GM21529 (cell line): ENCODE results near the gene MARCHF10.

Experiments
- ATAC-seq: cut with Tn5 transposase; IDR thresholded peaks from one replicate; pipeline ENCODE4 v1.9.1; 2021; ENCODE audit not compliant: unreplicated experiment

The MARCHF10 gene

DNA sequence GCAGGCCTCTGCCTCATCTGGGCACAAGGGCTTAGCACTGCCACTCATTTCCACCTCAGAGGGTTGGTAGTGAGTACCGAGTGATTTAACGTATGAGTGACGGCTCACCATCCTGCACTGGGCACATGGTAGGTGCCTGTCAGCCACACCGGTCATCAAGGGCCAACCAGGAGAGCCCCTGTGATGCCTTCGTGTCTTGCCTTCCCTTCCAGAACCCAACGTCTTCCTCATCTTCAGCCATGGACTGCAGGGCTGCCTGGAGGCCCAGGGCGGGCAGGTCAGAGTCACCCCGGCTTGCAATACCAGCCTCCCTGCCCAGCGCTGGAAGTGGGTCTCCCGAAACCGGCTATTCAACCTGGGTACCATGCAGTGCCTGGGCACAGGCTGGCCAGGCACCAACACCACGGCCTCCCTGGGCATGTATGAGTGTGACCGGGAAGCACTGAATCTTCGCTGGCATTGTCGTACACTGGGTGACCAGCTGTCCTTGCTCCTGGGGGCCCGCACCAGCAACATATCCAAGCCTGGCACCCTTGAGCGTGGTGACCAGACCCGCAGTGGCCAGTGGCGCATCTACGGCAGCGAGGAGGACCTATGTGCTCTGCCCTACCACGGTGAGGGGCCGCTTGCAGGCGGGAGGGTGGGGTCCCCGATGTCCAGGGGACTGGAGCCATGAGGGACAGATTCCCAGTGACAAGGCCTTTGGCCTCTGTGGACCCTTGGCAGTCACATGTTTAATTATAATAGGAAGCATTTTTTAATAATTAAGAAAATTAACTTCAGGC, 143.6 kb downstream of the MARCHF10 start:
- ATAC-seq: no peak

DNA sequence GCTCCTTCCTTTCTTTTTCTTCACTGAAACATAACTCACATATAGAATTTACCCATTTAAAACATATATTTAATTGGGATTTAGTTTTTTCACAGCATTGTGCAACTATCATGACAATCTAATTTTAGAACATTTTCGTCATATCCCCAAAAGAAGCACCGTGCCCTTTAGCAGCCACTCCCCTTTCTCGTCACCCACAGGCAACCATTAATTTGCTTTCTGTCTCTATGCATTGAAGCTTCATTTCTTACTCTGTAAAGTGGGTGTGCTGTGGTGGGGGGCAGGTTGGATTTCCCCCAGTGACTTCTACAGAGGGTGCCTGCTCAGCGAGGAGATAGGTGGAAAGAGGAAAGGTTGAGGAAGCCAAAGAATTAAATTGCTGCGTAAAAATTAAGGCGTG, 144.8 kb downstream of the MARCHF10 start:
- ATAC-seq: no peak

DNA sequence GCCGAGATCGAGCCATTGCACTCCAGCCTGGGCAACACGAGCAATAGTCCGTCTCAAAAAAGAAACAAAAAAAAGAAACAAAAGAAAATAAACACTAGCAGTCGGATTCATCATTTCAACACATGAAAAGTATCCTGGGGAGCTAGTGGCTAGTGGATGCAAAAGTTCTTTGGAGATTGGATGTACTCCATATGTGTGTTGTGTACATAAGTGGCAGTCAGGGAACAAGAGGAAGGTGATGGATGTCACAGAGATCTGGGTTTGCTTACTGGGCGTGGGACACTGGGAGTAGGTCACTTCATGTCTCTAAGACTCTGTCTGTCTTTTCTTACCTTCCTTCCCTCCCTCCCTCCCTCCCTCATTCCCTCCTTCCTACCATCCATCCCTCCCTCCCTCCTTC, 145.3 kb downstream of the MARCHF10 start:
- no peak for ATAC-seq

DNA sequence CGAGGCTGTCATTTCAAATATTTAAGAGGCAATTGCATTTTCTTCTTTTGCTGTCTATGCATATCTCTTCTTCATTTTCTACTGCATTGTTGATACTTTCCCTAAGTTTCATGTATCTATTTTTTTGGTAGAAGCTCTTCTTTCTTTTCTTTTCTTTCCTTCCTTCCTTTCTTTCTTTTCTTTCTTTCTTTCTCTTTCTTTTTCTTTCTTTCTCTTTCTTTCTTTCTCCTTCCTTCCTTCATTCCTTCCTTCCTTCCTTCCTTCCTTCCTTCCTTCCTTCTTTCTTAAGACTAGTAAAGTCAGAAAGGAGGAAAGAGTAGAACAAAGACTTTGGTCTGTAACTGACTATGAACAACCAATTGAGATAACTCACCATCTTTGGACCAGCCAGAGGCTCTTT, 146.8 kb downstream of the MARCHF10 start:
- ATAC-seq: no peak

DNA sequence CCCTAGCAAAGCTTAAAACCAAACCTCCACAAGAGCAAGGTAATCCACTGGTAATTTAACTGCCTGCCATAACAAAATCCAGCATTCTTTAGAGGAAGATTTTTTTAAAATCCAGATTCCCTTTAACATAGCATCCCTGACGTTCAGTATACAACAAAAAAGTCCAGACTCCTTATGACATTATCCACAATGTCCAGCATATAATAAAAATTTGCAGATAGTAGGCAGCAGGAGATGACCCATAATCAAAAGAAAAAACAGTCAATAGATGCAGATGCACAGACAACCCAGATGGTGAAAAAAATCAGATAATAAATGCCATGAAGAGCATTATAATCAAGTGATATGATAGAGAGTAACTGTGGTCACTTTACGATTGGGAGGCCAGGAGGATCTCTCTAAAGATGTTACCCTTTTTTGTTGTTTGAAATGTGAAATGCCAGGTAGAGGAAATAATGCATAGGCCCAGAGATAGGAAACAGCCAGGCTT, 147.4 kb downstream of the MARCHF10 start:
- ATAC-seq: no peak

DNA sequence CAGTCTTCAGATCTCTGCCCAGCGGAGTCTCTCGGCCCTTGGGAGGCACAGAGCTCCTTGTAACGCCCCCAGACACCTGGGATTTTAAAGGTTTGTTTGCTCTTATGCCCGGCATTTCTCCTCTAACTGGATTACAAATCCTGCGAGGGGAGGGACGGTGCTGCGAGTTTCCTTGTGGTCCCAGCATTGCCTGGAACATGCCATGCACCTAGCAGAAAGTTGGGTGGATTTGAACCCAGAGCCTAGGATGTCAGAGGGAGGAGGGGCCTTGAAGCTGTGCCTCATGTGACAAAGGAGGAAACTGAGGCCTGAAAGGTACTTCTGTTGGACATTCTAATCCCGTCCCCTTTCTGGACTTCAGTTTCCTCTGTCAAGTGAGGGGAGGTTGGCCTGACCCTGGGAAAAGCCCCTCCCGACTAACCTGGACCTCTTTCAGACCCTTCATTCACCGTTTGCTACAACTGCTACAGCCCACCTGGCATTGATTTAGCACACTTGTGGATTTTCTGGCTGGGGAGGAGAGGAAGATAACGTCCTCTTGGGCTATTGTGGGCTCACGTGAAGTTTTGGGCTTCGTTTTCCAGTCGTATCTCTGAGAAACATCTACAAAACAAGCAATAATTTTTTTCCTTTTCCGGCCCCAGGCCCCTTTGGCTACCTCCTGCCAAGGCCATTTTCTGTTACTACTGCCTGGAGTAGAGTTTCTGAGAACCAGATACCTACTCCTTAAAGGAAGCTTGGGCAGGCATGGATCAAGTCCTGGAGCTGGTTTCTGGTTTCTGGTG, 149.8 kb downstream of the MARCHF10 start:
- no peak for ATAC-seq

DNA sequence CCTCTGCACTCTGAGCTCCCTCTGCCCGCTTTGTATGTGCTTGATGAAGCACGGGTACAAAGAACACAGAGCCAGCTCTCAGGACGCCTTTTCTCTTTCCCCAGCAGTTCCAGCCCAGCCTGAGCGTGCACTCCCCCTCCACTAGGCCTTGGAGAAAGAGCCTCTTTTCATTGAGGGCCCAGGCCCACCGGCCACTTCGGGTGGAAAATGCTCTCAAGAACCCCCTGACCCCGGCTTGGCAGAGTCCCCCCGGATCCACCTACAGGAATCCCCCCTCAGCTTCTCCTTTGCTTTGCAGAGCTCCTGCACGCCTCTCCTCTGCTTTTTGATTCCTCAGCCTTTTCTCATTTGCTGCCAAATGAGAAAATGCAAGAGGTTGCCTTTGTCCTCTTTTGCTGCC, 150.4 kb downstream of the MARCHF10 start:
- ATAC-seq: no peak

DNA sequence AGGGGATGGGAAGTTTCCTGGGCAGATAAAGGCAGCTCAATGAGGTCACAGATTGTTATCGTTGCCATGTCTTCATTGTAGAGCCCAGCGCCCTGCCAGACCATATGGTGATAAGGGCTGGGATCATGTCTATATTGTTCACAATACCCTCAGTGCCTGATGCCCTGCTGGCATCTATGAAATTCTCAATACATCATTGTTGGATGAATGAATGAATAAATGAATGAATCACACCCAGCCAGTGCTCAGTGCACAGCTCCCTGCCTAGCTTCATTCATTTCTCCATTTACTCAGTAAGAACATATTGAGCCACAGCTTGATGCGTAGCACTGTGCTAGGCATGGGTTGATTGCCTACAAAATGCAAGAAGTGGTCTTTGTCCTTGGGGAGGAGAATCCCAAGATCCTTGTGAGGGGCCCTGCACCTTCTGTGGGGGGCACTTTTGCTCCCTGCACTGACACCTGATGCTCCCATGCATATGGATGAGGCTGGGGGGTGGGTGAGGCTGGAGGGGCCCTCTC, 150.9 kb downstream of the MARCHF10 start:
- ATAC-seq: no peak

DNA sequence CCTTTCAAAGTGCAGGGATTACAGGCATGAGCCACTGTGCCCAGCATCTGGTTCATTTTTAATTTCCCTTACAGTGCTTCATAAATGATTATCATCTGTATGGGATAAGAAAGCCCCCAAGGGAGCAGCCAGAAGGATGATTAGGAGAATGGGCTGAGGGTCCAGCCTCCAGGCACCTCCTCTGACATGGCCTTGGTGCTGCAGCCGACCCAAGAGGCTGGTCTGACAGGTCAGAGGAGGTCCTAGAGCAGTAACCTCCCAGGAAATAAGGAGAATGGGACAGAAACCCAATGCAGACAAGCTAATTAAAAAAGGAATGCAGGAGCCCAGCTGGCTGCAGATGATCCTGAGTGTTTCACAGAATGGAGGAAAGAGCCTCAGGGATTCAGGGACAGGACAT, 151.7 kb downstream of the MARCHF10 start:
- no peak for ATAC-seq

DNA sequence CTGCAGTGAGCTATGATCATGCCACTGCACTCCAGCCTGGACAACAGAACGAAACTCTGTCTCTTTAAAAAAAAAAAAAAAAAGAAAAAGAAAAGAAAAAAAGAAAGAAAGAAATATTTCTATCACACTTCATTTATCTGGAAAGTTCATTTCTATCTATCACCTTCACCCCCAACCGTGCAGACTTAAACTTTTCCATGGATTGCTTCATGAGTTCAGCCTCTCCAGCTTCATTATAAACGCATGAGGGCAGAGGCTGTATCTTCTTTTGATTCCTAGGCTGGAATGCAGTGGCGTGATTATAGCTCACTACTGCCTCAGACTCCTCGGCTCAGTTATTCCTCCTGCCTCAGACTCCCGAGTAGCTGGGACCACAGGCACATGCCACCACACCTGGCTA, 152.5 kb downstream of the MARCHF10 start:
- no peak for ATAC-seq

DNA sequence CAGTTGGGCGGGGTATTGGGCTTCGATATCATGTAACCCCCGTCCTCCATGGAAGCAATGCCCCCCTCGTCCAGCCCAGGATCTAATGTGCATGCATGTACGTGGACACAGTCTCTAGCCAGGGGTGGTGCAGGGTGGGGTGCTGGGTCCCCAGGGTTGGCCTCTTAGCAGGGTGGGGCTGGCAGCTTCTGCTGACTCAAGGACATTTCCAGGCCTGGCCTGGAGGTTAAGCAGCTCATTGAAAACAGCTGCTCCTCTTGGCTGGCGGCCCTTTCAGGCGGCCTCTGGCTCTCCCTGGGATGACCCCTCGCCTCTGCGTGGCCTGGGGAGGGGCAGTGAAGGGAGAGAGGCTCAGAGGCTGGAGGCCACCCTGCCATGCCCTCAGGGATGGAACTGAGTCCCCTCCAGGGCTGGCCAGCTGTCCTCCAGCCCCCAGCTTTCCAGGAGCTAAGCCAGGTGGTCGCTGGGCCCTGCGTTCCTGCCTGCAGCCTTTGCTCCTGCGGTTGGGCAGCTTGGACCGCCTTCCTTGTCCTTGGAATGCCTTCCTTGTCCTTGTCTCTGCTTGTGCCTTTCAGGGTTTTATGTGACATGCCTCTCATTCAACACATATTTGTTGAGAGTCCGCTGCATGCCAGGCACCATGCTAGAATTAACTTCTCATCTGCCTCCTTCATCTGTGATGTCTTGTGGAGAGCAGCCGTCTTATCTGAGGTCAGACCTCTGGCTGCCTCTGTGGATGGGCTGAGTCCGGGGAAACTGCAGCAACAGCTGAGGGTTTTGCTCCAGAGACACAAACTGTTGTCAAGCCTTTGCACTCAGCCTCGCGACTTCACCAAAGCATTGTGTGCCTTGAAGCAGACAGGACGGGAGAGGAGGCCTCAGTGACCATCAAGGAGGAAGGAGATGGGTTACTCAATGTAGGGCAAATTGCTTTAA, 154.0 kb downstream of the MARCHF10 start:
- ATAC-seq: no peak

DNA sequence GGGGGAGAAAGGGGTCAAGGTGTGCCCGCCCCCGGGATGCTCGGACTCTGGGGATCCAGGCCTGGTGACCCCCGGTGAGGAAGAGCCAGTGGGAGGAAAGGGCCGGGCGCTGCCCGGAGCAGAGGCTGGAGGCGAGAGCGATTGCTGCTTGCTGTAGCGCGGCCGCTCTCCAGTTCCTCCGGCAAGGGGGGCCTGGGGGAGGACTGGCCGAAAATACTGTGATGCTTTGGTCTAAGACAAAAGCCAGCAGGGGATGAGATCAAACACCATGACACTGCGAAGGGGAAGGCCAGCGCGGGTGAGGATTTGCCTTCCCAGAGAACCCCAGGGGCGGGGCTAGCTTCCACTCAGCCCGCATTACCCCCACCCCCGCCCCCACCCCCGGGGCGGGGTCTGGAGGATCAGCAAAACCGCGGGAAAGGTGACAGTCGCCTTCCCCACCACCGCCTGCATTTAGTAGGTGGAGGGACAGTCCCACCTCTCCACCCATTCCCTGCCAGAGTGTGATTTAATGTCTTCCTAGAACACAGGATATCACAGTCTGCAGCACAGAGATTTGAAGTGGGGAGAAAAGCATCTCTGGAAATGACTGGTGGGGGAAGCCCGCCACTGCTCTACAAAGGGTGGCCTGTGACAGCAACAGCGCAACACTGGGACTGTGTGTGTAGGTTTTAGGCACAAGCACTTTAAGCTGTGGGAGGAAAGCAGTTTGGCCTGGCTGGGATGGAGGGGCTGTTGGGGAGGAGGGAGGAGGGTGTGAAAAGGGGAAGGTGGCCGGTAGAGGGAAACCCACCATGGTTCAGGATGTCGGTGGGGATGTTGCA, 154.9 kb downstream of the MARCHF10 start:
- peak; percentile 91 for ATAC-seq

DNA sequence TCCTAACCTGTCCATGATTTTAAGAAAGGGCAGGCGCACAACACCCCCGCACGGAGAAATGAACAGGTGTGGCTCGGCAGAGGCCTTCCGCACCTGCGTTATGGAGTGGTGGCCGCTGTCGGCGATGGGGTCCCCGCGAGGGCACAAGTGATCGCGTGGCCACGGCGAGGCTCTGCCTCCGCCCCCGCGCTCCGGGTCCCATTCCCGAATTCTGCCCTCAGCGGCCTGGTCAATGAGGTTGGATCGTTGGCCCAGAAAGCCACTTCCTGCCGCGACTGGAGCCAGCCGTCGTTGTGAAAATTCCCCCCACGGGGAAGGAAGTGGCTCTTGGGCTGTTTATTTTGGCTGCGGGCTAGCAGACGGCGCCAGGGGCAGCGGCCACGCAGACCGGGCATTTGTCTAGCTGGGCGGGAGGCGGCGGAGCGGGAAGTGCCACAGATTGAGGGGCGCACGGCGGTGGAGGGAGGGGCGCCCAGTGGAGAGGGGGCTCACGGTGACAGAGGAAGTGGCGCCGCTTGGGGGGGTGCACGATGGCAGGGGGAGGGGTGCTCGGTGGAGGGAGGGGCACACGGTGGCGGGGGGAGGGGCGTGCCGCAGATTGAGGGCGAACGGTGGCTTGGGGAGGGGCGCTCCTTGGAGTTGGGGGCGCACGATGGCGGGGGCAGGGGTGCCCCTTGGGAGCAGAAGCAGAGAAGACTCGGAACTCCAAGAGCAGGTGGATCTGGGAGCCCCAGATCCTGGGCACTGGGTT, 155.7 kb downstream of the MARCHF10 start:
- no peak for ATAC-seq
